Measurements from ENCODE around the gene VWA2.

The VWA2 gene

DNA sequence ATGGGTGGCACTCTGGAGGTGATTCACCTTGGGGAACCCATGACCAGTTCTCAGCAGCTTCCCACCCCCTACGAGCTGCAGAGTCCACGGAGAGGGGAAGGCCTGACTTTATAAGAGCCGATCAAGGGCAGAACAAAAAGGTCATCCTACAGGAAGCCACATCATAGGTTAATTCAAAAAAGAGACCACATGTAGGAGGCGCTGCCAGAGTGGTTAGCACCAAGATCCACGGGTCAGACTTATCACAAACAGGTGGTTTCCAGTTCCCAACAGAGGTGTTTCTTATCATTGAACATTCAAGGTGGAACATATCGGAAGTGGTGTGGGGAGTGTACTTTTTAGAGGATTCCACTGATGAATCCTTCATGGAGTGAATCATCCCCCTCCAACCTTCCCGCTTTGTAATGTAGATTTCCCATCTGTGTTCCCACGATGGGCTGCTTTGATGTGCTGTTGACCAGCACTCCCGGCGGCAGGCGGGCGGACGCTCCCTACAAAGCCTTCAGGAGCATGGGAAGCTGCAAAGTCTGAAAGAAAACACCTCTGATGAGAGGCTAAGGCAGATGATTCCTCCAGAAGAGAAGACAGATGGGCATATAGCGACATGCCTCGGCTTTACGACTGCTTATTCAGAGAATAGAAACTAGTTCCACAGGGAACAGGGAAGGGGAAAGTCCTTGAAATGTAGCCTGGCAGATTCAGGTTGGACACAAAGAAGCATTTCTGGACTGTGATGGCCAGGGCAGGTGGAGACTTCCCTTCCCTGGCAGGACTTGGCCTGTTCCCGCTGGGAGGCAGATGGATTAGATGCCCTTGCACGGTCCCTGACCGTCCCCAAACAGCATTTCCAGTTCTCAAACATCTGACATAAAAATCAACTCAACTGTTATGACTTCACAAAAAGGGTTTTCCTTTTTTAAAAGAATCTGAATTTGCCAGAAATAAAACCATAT is 98.7 kb downstream of the VWA2 start:
- no peak for ATAC-seq
- TF ChIP-seq ZFP3 (CRISPR knock-in tag; IDR thresholded peaks at IDR 0.05) (no peak), RARB (CRISPR knock-in tag; IDR thresholded peaks at IDR 0.05) (no peak), SNAI2 (CRISPR knock-in tag; IDR thresholded peaks at IDR 0.05) (no peak), ZFP30 (CRISPR knock-in tag; IDR thresholded peaks at IDR 0.05) (no peak), GLIS3 (CRISPR knock-in tag; IDR thresholded peaks at IDR 0.05) (no peak), ZNF8 (CRISPR knock-in tag; IDR thresholded peaks at IDR 0.05) (no peak), ISL1 (CRISPR knock-in tag; IDR thresholded peaks at IDR 0.05) (no peak), ZNF70 (CRISPR knock-in tag; IDR thresholded peaks at IDR 0.05) (no peak), ARNTL (CRISPR knock-in tag; IDR thresholded peaks at IDR 0.05; ENCODE audit: borderline replicate concordance, low read depth) (no peak), TOX (CRISPR knock-in tag; IDR thresholded peaks at IDR 0.05; ENCODE audit: borderline replicate concordance) (no peak), OSR1 (CRISPR knock-in tag; IDR thresholded peaks at IDR 0.05) (no peak), BACH2 (CRISPR knock-in tag; IDR thresholded peaks at IDR 0.05; ENCODE audit: borderline replicate concordance) (no peak), ZC3H10 (CRISPR knock-in tag; IDR thresholded peaks at IDR 0.05) (no peak), PPARA (CRISPR knock-in tag; IDR thresholded peaks at IDR 0.05; ENCODE audit: borderline replicate concordance) (no peak)
- TF ChIP-seq, protein P1, sequence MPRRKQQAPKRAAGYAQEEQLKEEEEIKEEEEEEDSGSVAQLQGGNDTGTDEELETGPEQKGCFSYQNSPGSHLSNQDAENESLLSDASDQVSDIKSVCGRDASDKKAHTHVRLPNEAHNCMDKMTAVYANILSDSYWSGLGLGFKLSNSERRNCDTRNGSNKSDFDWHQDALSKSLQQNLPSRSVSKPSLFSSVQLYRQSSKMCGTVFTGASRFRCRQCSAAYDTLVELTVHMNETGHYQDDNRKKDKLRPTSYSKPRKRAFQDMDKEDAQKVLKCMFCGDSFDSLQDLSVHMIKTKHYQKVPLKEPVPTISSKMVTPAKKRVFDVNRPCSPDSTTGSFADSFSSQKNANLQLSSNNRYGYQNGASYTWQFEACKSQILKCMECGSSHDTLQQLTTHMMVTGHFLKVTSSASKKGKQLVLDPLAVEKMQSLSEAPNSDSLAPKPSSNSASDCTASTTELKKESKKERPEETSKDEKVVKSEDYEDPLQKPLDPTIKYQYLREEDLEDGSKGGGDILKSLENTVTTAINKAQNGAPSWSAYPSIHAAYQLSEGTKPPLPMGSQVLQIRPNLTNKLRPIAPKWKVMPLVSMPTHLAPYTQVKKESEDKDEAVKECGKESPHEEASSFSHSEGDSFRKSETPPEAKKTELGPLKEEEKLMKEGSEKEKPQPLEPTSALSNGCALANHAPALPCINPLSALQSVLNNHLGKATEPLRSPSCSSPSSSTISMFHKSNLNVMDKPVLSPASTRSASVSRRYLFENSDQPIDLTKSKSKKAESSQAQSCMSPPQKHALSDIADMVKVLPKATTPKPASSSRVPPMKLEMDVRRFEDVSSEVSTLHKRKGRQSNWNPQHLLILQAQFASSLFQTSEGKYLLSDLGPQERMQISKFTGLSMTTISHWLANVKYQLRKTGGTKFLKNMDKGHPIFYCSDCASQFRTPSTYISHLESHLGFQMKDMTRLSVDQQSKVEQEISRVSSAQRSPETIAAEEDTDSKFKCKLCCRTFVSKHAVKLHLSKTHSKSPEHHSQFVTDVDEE (CRISPR knock-in tag; IDR thresholded peaks at IDR 0.05): no peak
- TF ChIP-seq, protein P2, sequence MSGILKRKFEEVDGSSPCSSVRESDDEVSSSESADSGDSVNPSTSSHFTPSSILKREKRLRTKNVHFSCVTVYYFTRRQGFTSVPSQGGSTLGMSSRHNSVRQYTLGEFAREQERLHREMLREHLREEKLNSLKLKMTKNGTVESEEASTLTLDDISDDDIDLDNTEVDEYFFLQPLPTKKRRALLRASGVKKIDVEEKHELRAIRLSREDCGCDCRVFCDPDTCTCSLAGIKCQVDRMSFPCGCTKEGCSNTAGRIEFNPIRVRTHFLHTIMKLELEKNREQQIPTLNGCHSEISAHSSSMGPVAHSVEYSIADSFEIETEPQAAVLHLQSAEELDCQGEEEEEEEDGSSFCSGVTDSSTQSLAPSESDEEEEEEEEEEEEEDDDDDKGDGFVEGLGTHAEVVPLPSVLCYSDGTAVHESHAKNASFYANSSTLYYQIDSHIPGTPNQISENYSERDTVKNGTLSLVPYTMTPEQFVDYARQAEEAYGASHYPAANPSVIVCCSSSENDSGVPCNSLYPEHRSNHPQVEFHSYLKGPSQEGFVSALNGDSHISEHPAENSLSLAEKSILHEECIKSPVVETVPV (CRISPR knock-in tag; IDR thresholded peaks at IDR 0.05): no peak
- TF ChIP-seq, protein P3, sequence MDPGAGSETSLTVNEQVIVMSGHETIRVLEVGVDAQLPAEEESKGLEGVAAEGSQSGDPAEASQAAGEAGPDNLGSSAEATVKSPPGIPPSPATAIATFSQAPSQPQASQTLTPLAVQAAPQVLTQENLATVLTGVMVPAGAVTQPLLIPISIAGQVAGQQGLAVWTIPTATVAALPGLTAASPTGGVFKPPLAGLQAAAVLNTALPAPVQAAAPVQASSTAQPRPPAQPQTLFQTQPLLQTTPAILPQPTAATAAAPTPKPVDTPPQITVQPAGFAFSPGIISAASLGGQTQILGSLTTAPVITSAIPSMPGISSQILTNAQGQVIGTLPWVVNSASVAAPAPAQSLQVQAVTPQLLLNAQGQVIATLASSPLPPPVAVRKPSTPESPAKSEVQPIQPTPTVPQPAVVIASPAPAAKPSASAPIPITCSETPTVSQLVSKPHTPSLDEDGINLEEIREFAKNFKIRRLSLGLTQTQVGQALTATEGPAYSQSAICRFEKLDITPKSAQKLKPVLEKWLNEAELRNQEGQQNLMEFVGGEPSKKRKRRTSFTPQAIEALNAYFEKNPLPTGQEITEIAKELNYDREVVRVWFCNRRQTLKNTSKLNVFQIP (CRISPR knock-in tag; IDR thresholded peaks at IDR 0.05; ENCODE audit: borderline replicate concordance, low read depth): no peak
- TF ChIP-seq, protein P4, sequence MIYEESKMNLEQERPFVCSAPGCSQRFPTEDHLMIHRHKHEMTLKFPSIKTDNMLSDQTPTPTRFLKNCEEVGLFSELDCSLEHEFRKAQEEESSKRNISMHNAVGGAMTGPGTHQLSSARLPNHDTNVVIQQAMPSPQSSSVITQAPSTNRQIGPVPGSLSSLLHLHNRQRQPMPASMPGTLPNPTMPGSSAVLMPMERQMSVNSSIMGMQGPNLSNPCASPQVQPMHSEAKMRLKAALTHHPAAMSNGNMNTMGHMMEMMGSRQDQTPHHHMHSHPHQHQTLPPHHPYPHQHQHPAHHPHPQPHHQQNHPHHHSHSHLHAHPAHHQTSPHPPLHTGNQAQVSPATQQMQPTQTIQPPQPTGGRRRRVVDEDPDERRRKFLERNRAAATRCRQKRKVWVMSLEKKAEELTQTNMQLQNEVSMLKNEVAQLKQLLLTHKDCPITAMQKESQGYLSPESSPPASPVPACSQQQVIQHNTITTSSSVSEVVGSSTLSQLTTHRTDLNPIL (CRISPR knock-in tag; IDR thresholded peaks at IDR 0.05; ENCODE audit: low read depth): no peak

DNA sequence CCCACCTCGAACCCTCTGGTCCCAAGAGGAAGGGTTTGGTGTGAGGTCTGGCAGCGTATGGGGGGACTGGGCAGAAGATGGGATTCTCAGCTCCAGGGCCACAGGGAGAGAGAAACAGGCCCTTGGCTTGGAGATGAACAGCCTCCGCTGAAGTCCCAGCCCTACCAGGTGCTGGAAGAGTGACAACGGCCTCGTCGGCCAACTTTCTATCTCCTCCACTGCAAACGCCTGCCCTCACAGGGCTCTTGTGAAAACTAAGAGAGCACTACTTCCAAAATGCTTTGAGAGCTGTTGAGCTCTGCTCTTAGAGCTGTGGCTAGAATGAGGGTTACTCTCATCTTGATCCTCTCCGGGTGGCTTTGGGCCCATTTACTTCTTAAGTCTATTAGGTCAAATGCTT is 101.8 kb downstream of the VWA2 start:
- TF ChIP-seq ZFP3 (CRISPR knock-in tag; IDR thresholded peaks at IDR 0.05): no peak
- no peak for TF ChIP-seq ISL1 (CRISPR knock-in tag; IDR thresholded peaks at IDR 0.05)
- TF ChIP-seq TOX (CRISPR knock-in tag; IDR thresholded peaks at IDR 0.05; ENCODE audit: borderline replicate concordance): no peak
- TF ChIP-seq, protein P1 (CRISPR knock-in tag; IDR thresholded peaks at IDR 0.05): no peak
- TF ChIP-seq PPARA (CRISPR knock-in tag; IDR thresholded peaks at IDR 0.05; ENCODE audit: borderline replicate concordance): no peak
- no peak for TF ChIP-seq SNAI2 (CRISPR knock-in tag; IDR thresholded peaks at IDR 0.05)
- no peak for TF ChIP-seq ZFP30 (CRISPR knock-in tag; IDR thresholded peaks at IDR 0.05)
- TF ChIP-seq ZNF70 (CRISPR knock-in tag; IDR thresholded peaks at IDR 0.05): no peak
- ATAC-seq: no peak

Data from SK-N-SH treated with all-trans-retinoic acid at 6 μM for 48 hours (cell line).